Measurements from ENCODE around the gene B4GALT1. TPM values are rescaled to one million over a fixed set of nuclear protein-coding genes. Genes with fewer than 3 reads are reported as not detected.
A peak's percentile ranks its signal among the peaks of the same experiment; 100 is the strongest.

Gene B4GALT1
- total RNA-seq, 2 donors from 2014 or later = 31.3 to 42.3 TPM

GRCh38 chr9:33076046-33077004 is 90.8 kb downstream of the B4GALT1 start, which contains the start of gene SMU1:
SMU1 (minus strand) TSS chr9:33076674; CDS start chr9:33076608, 66 bp downstream.
- intact Hi-C loops (cut with DNase I) = no loop called here

GRCh38 chr9:33068991-33069390 is 98.1 kb downstream of the B4GALT1 start:
- Histone ChIP-seq H3K4me3 (no peak overlapping the region), H3K36me3 (replicated peaks in 1 of 2; ENCODE audit: insufficient read depth in 1 of 2, low read depth in 2 of 2) (peaks cover 0 to 33% of the 10 kb centered on the region in 2 donors)
- TF ChIP-seq POLR2A (IDR thresholded peaks at IDR 0.05) (no peak), CTCF (IDR thresholded peaks at IDR 0.05) (no peak)

More at GRCh38 chr9:33076046-33077004, 90.8 kb downstream of the B4GALT1 start, which contains the start of gene SMU1:
- H3K27me3 ChIP-seq = no peaks in the 10 kb centered on the region
- H3K36me3 ChIP-seq (replicated peaks in 1 of 2; ENCODE audit: insufficient read depth in 1 of 2, low read depth in 2 of 2) = peaks cover 0 to 10% of the 10 kb centered on the region in 2 donors
- WGBS, 2 donors = 1% methylated on average over 31 to 53 of the region's 53 CpGs
- peaks cover 12% of the 10 kb centered on the region for H3K4me1 ChIP-seq
- peak within 1 kb of the TSS; percentile 37 to 42 for H3K4me3 ChIP-seq
- H3K27ac ChIP-seq = peak within 1 kb of the TSS; percentile 79 to 98 (median 94)
- H3K9me3 ChIP-seq = no peaks in the 10 kb centered on the region
- DNase-seq = peak; percentile 97 to 98 (median 98)
- peak; percentile 99 for ATAC-seq
- TF ChIP-seq CTCF (IDR thresholded peaks at IDR 0.05) (peak in 1 of 7 experiments; percentile 5), POLR2A (IDR thresholded peaks at IDR 0.05) (peak; percentile 71 to 92 (median 89))

GRCh38 chr9:33065157-33066076 is 101.7 kb downstream of the B4GALT1 start:
- Histone ChIP-seq H3K4me1 (no peaks in the 10 kb centered on the region), H3K9me3 (no peaks in the 10 kb centered on the region), H3K27me3 (no peaks in the 10 kb centered on the region), H3K27ac (no peak overlapping the region), H3K36me3 (replicated peaks in 1 of 2; ENCODE audit: insufficient read depth in 1 of 2, low read depth in 2 of 2) (peaks cover 0 to 36% of the 10 kb centered on the region in 2 donors), H3K4me3 (no peak overlapping the region)
- no peak for ATAC-seq
- no peak for DNase-seq
- 78 to 82% methylated on average over 5 of the region's 5 CpGs for WGBS, 2 donors
- intact Hi-C loops (cut with DNase I) = no loop called here
- TF ChIP-seq CTCF (IDR thresholded peaks at IDR 0.05) (no peak), POLR2A (IDR thresholded peaks at IDR 0.05) (no peak)

More at GRCh38 chr9:33068991-33069390, 98.1 kb downstream of the B4GALT1 start:
- Histone ChIP-seq H3K27me3 (no peaks in the 10 kb centered on the region), H3K9me3 (no peaks in the 10 kb centered on the region), H3K4me1 (no peaks in the 10 kb centered on the region), H3K27ac (no peak overlapping the region)
- DNase-seq (no peak), ATAC-seq (no peak)
- intact Hi-C loops (cut with DNase I) = no loop called here
- WGBS, 2 donors = 72 to 76% methylated on average over 1 of the region's 1 CpG

Small RNA genes within 50 kb of the gene (small RNA-seq; reads per million reads assigned to genes)
- gene RNU4ATAC15P = not detected

Other genes starting within 250 kb of the B4GALT1 start
- 10 to 100 TPM; 12.5 to 21.5 TPM for gene APTX, start 165.7 kb downstream of the B4GALT1 start, total RNA-seq
- gene DNAJA1, start 142.1 kb downstream of the B4GALT1 start, total RNA-seq = 10 to 100 TPM; 33.5 to 36.6 TPM
- gene SMU1, start 90.7 kb downstream of the B4GALT1 start, total RNA-seq = 1 to 10 TPM; 5.6 to 8.6 TPM
- not detected for gene SPINK4, start 72.8 kb upstream of the B4GALT1 start, total RNA-seq
- gene BAG1, start 97.4 kb upstream of the B4GALT1 start, total RNA-seq = 10 to 100 TPM; 46.5 to 80.2 TPM
- 10 to 100 TPM in 1 of 2 donors, 1 to 10 TPM in 1; 4.6 to 20.5 TPM for gene CHMP5, start 97.7 kb upstream of the B4GALT1 start, total RNA-seq
- 10 to 100 TPM; 22.1 to 26.4 TPM for gene NFX1, start 123.2 kb upstream of the B4GALT1 start, total RNA-seq
- gene AQP7, start 235.2 kb upstream of the B4GALT1 start, total RNA-seq = 10 to 100 TPM in 1 of 2 donors, 1 to 10 TPM in 1; 4.2 to 29.7 TPM

Measured in body of pancreas (tissue), 4 donors.